Measurements from ENCODE around the gene TSR3.

- TF ChIP-seq, protein P1, sequence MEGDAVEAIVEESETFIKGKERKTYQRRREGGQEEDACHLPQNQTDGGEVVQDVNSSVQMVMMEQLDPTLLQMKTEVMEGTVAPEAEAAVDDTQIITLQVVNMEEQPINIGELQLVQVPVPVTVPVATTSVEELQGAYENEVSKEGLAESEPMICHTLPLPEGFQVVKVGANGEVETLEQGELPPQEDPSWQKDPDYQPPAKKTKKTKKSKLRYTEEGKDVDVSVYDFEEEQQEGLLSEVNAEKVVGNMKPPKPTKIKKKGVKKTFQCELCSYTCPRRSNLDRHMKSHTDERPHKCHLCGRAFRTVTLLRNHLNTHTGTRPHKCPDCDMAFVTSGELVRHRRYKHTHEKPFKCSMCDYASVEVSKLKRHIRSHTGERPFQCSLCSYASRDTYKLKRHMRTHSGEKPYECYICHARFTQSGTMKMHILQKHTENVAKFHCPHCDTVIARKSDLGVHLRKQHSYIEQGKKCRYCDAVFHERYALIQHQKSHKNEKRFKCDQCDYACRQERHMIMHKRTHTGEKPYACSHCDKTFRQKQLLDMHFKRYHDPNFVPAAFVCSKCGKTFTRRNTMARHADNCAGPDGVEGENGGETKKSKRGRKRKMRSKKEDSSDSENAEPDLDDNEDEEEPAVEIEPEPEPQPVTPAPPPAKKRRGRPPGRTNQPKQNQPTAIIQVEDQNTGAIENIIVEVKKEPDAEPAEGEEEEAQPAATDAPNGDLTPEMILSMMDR (IDR thresholded peaks at IDR 0.05), result no peak
- TF ChIP-seq EZH2 (IDR thresholded peaks at IDR 0.05; ENCODE audit: borderline replicate concordance, insufficient read depth, low read depth, low read length, poor library complexity, severe bottlenecking), result no peak
Measured at GRCh38 chr16:1326946-1327618, 24.6 kb downstream of the TSR3 start.

Data from B cell (primary cell).